ENCODE measurements around the gene REXO4. TPM values are rescaled to one million over a fixed set of nuclear protein-coding genes. Genes with fewer than 3 reads are reported as not detected.

REXO4 gene
- total RNA-seq, 2 experiments from 2014 or later = 27.5 to 34.1 TPM

- peaks cover 3% of the 10 kb centered on the region for H3K27me3 Mint-ChIP-seq
- H3K9me3 Mint-ChIP-seq (ENCODE audit: low read depth) = no peaks in the 10 kb centered on the region
- peaks cover 4% of the 10 kb centered on the region for H3K4me1 Mint-ChIP-seq
- DNase-seq (no peak), ATAC-seq (no peak)
- no peak overlapping the region for H3K4me3 Mint-ChIP-seq
- H3K36me3 Mint-ChIP-seq = no peaks in the 10 kb centered on the region
- H3K27ac Mint-ChIP-seq = no peak overlapping the region
- CTCF ChIA-PET = interaction anchor here (0.9 to 1.7 kb wide), 2 partner anchors 45 to 203 kb away, joined by 3 read pairs; no protein-coding TSS in a partner anchor
These were observed 23.8 kb upstream of the REXO4 start for GRCh38 chr9:133441571-133441970.

GRCh38 chr9:133440874-133441273 is 23.1 kb upstream of the REXO4 start:
- peaks cover 4% of the 10 kb centered on the region for H3K4me1 Mint-ChIP-seq
- no peak for DNase-seq
- H3K36me3 Mint-ChIP-seq = no peaks in the 10 kb centered on the region

GRCh38 chr9:133439337-133439736 is 21.5 kb upstream of the REXO4 start:
- H3K4me1 Mint-ChIP-seq = peaks cover 4% of the 10 kb centered on the region
- ATAC-seq (no peak), DNase-seq (no peak)
- H3K36me3 Mint-ChIP-seq = no peaks in the 10 kb centered on the region
- H3K4me3 Mint-ChIP-seq = no peak overlapping the region
- CTCF ChIA-PET = no interaction called here
- H3K9me3 Mint-ChIP-seq (ENCODE audit: low read depth) = no peaks in the 10 kb centered on the region
- H3K27me3 Mint-ChIP-seq = no peaks in the 10 kb centered on the region
- H3K27ac Mint-ChIP-seq = peak overlapping the region; percentile 10

More at GRCh38 chr9:133440874-133441273, 23.1 kb upstream of the REXO4 start:
- CTCF ChIA-PET = no interaction called here
- ATAC-seq = no peak
- H3K9me3 Mint-ChIP-seq (ENCODE audit: low read depth) = no peaks in the 10 kb centered on the region
- no peaks in the 10 kb centered on the region for H3K27me3 Mint-ChIP-seq
- H3K27ac Mint-ChIP-seq = no peak overlapping the region
- H3K4me3 Mint-ChIP-seq = no peak overlapping the region

- no peaks in the 10 kb centered on the region for H3K27me3 Mint-ChIP-seq
- no peaks in the 10 kb centered on the region for H3K9me3 Mint-ChIP-seq (ENCODE audit: low read depth)
- no peaks in the 10 kb centered on the region for H3K36me3 Mint-ChIP-seq
These were observed 20.1 kb upstream of the REXO4 start for GRCh38 chr9:133437753-133438531.

GRCh38 chr9:133436681-133437080 is 18.9 kb upstream of the REXO4 start:
- CTCF ChIA-PET = no interaction called here
- no peak for DNase-seq
- ATAC-seq = no peak
- no peaks in the 10 kb centered on the region for H3K9me3 Mint-ChIP-seq (ENCODE audit: low read depth)
- H3K36me3 Mint-ChIP-seq = no peaks in the 10 kb centered on the region
- H3K4me3 Mint-ChIP-seq = no peak overlapping the region
- H3K27me3 Mint-ChIP-seq = no peaks in the 10 kb centered on the region
- H3K27ac Mint-ChIP-seq = no peak overlapping the region
- peaks cover 4% of the 10 kb centered on the region for H3K4me1 Mint-ChIP-seq

More at GRCh38 chr9:133437753-133438531, 20.1 kb upstream of the REXO4 start:
- Mint-ChIP-seq H3K4me3 (no peak overlapping the region), H3K4me1 (peaks cover 4% of the 10 kb centered on the region), H3K27ac (no peak overlapping the region)
- DNase-seq (no peak), ATAC-seq (no peak)
- CTCF ChIA-PET = no interaction called here

GRCh38 chr9:133433351-133433843 is 15.6 kb upstream of the REXO4 start:
- no peak for DNase-seq

GRCh38 chr9:133430244-133430643 is 12.4 kb upstream of the REXO4 start:
- no peak overlapping the region for H3K27ac Mint-ChIP-seq
- DNase-seq (no peak), ATAC-seq (no peak)
- CTCF ChIA-PET = interaction anchor here (1.6 kb wide), 1 partner anchor 13 kb away, joined by 3 read pairs; no protein-coding TSS in a partner anchor
- no peaks in the 10 kb centered on the region for H3K36me3 Mint-ChIP-seq
- H3K9me3 Mint-ChIP-seq (ENCODE audit: low read depth) = no peaks in the 10 kb centered on the region
- H3K4me3 Mint-ChIP-seq = no peak overlapping the region
- peaks cover 9% of the 10 kb centered on the region for H3K4me1 Mint-ChIP-seq
- peaks cover 23% of the 10 kb centered on the region for H3K27me3 Mint-ChIP-seq

More at GRCh38 chr9:133433351-133433843, 15.6 kb upstream of the REXO4 start:
- Mint-ChIP-seq H3K9me3 (ENCODE audit: low read depth) (no peaks in the 10 kb centered on the region), H3K36me3 (no peaks in the 10 kb centered on the region), H3K4me1 (peaks cover 6% of the 10 kb centered on the region), H3K27me3 (peaks cover 5% of the 10 kb centered on the region), H3K27ac (no peak overlapping the region), H3K4me3 (no peak overlapping the region)
- CTCF ChIA-PET = no interaction called here
- no peak for ATAC-seq

GRCh38 chr9:133429641-133430161 is 11.9 kb upstream of the REXO4 start:
- peaks cover 23% of the 10 kb centered on the region for H3K27me3 Mint-ChIP-seq
- CTCF ChIA-PET = interaction anchor here (1.6 kb wide), 1 partner anchor 13 kb away, joined by 3 read pairs; no protein-coding TSS in a partner anchor
- no peak overlapping the region for H3K4me3 Mint-ChIP-seq
- ATAC-seq (peak; percentile 20), DNase-seq (no peak)
- H3K9me3 Mint-ChIP-seq (ENCODE audit: low read depth) = no peaks in the 10 kb centered on the region
- no peak overlapping the region for H3K27ac Mint-ChIP-seq
- H3K4me1 Mint-ChIP-seq = peaks cover 9% of the 10 kb centered on the region
- no peaks in the 10 kb centered on the region for H3K36me3 Mint-ChIP-seq

GRCh38 chr9:133429214-133429613 is 11.4 kb upstream of the REXO4 start:
- Mint-ChIP-seq H3K36me3 (no peaks in the 10 kb centered on the region), H3K4me1 (peaks cover 9% of the 10 kb centered on the region), H3K27ac (no peak overlapping the region), H3K27me3 (peaks cover 23% of the 10 kb centered on the region), H3K4me3 (no peak overlapping the region), H3K9me3 (ENCODE audit: low read depth) (no peaks in the 10 kb centered on the region)
- CTCF ChIA-PET = no interaction called here
- ATAC-seq (no peak), DNase-seq (no peak)

GRCh38 chr9:133428617-133429101 is 10.8 kb upstream of the REXO4 start:
- Mint-ChIP-seq H3K36me3 (no peaks in the 10 kb centered on the region), H3K9me3 (ENCODE audit: low read depth) (no peaks in the 10 kb centered on the region), H3K4me1 (peaks cover 9% of the 10 kb centered on the region), H3K27ac (no peak overlapping the region), H3K4me3 (no peak overlapping the region), H3K27me3 (peaks cover 23% of the 10 kb centered on the region)
- CTCF ChIA-PET = no interaction called here
- DNase-seq (no peak), ATAC-seq (peak; percentile 54)

- Mint-ChIP-seq H3K4me3 (no peak overlapping the region), H3K36me3 (no peaks in the 10 kb centered on the region), H3K27me3 (peaks cover 23% of the 10 kb centered on the region), H3K9me3 (ENCODE audit: low read depth) (no peaks in the 10 kb centered on the region), H3K27ac (no peak overlapping the region), H3K4me1 (peaks cover 9% of the 10 kb centered on the region)
- no peak for DNase-seq
- ATAC-seq = no peak
- CTCF ChIA-PET = no interaction called here
These were observed 10.0 kb upstream of the REXO4 start for GRCh38 chr9:133427658-133428348.

GRCh38 chr9:133426011-133426410 is 8.2 kb upstream of the REXO4 start:
- Mint-ChIP-seq H3K4me1 (peaks cover 24% of the 10 kb centered on the region), H3K27ac (no peak overlapping the region), H3K9me3 (ENCODE audit: low read depth) (no peaks in the 10 kb centered on the region), H3K4me3 (no peak overlapping the region), H3K36me3 (no peaks in the 10 kb centered on the region), H3K27me3 (peaks cover 23% of the 10 kb centered on the region)
- DNase-seq (no peak), ATAC-seq (no peak)
- CTCF ChIA-PET = no interaction called here

GRCh38 chr9:133425049-133425632 is 7.3 kb upstream of the REXO4 start:
- Mint-ChIP-seq H3K27me3 (peaks cover 21% of the 10 kb centered on the region), H3K9me3 (ENCODE audit: low read depth) (no peaks in the 10 kb centered on the region), H3K4me1 (peaks cover 27% of the 10 kb centered on the region), H3K4me3 (no peak overlapping the region), H3K36me3 (no peaks in the 10 kb centered on the region), H3K27ac (no peak overlapping the region)
- DNase-seq (no peak), ATAC-seq (no peak)
- CTCF ChIA-PET = interaction anchor here (1.0 kb wide), 1 partner anchor 61 kb away, joined by 3 read pairs; no protein-coding TSS in a partner anchor
